ENCODE measurements around the gene CLCNKB.
A peak's percentile ranks its signal among the peaks of the same experiment; 100 is the strongest.

CLCNKB gene

GRCh38 chr1:16013220-16013907, 30.2 kb upstream of the CLCNKB start:
- Histone ChIP-seq H3F3A (ENCODE audit: control insufficient read depth, insufficient read depth) (no peaks in the 10 kb centered on the region), H3K4me2 (ENCODE audit: low read length) (peak overlapping the region; percentile 66), H3K79me2 (ENCODE audit: control insufficient read depth, low read length) (no peaks in the 10 kb centered on the region), H4K20me1 (ENCODE audit: control insufficient read depth, insufficient read depth, low read depth, low read length) (no peaks in the 10 kb centered on the region), H3K27me3 (ENCODE audit: control insufficient read depth, low read length) (peaks cover 20% of the 10 kb centered on the region), H3K4me3 (ENCODE audit: low read length) (peak overlapping the region; percentile 62), H3K27ac (ENCODE audit: low read depth, low read length) (no peak overlapping the region), H3K9me2 (replicated peaks; ENCODE audit: control insufficient read depth, low read length) (no peaks in the 10 kb centered on the region), H3K4me1 (ENCODE audit: control insufficient read depth, low read length) (peaks cover 32% of the 10 kb centered on the region), H3K9me3 (ENCODE audit: control insufficient read depth, insufficient read depth, low read length) (no peaks in the 10 kb centered on the region), H3K36me3 (ENCODE audit: control insufficient read depth, low read length) (no peaks in the 10 kb centered on the region)
- TF ChIP-seq EZH2phosphoT487 (IDR thresholded peaks at IDR 0.05; ENCODE audit: borderline replicate concordance, low read length) (no peak), CTCF (IDR thresholded peaks at IDR 0.05; ENCODE audit: low read depth, low read length, poor library complexity, severe bottlenecking) (no peak)

GRCh38 chr1:16013908-16014258, 29.7 kb upstream of the CLCNKB start:
- Histone ChIP-seq H3K79me2 (ENCODE audit: control insufficient read depth, low read length) (no peaks in the 10 kb centered on the region), H3K4me1 (ENCODE audit: control insufficient read depth, low read length) (peaks cover 32% of the 10 kb centered on the region), H3K4me3 (ENCODE audit: low read length) (no peak overlapping the region), H3K9me2 (replicated peaks; ENCODE audit: control insufficient read depth, low read length) (no peaks in the 10 kb centered on the region), H3F3A (ENCODE audit: control insufficient read depth, insufficient read depth) (no peaks in the 10 kb centered on the region), H4K20me1 (ENCODE audit: control insufficient read depth, insufficient read depth, low read depth, low read length) (no peaks in the 10 kb centered on the region), H3K27ac (ENCODE audit: low read depth, low read length) (no peak overlapping the region), H3K27me3 (ENCODE audit: control insufficient read depth, low read length) (peaks cover 20% of the 10 kb centered on the region), H3K9me3 (ENCODE audit: control insufficient read depth, insufficient read depth, low read length) (no peaks in the 10 kb centered on the region), H3K36me3 (ENCODE audit: control insufficient read depth, low read length) (no peaks in the 10 kb centered on the region), H3K4me2 (ENCODE audit: low read length) (no peak overlapping the region)
- TF ChIP-seq EZH2phosphoT487 (IDR thresholded peaks at IDR 0.05; ENCODE audit: borderline replicate concordance, low read length) (no peak), CTCF (IDR thresholded peaks at IDR 0.05; ENCODE audit: low read depth, low read length, poor library complexity, severe bottlenecking) (no peak)

GRCh38 chr1:16014509-16015482, 28.8 kb upstream of the CLCNKB start:
- no peaks in the 10 kb centered on the region for H3F3A ChIP-seq (ENCODE audit: control insufficient read depth, insufficient read depth)
- H3K9me3 ChIP-seq (ENCODE audit: control insufficient read depth, insufficient read depth, low read length): no peaks in the 10 kb centered on the region
- H3K79me2 ChIP-seq (ENCODE audit: control insufficient read depth, low read length): no peaks in the 10 kb centered on the region
- no peak for TF ChIP-seq CTCF (IDR thresholded peaks at IDR 0.05; ENCODE audit: low read depth, low read length, poor library complexity, severe bottlenecking)
- peak overlapping the region; percentile 28 for H3K4me2 ChIP-seq (ENCODE audit: low read length)
- H3K27me3 ChIP-seq (ENCODE audit: control insufficient read depth, low read length): peaks cover 20% of the 10 kb centered on the region
- no peaks in the 10 kb centered on the region for H3K9me2 ChIP-seq (replicated peaks; ENCODE audit: control insufficient read depth, low read length)
- no peak overlapping the region for H3K4me3 ChIP-seq (ENCODE audit: low read length)
- H3K4me1 ChIP-seq (ENCODE audit: control insufficient read depth, low read length): peaks cover 32% of the 10 kb centered on the region
- H3K27ac ChIP-seq (ENCODE audit: low read depth, low read length): no peak overlapping the region
- H4K20me1 ChIP-seq (ENCODE audit: control insufficient read depth, insufficient read depth, low read depth, low read length): no peaks in the 10 kb centered on the region
- no peaks in the 10 kb centered on the region for H3K36me3 ChIP-seq (ENCODE audit: control insufficient read depth, low read length)

All from DOHH2 (cell line).